HepG2 (cell line): ENCODE data around the gene ITK. TPM values are rescaled to one million over a fixed set of nuclear protein-coding genes. Genes with fewer than 3 reads are reported as not detected.

Experiments used
- ATAC-seq: fragments of 200-7000 bp; cut with Tn5 transposase; 3 replicates; pipeline ENCODE4 v1.9.1; 2020; ENCODE audit warnings: mild to moderate bottlenecking, moderate library complexity
- BruUV-seq: library from RNA; stranded (reverse); fragments of 400-500 nt; replicated peaks from 2 replicates; lab custom pipeline; 2021; lab: Mats Ljungman, UMichigan
- CTCF ChIA-PET: fragments of 300-600 bp; formaldehyde crosslinking; extraction: SDS; loops from one replicate; lab custom pipeline; 2021; ENCODE audit warnings: low total read pairs, inconsistent platforms, low intra/inter-chr PET ratio; lab: Yijun Ruan, JAX
- POLR2A ChIA-PET: fragments of 350-600 bp; sonication (Branson Sonifier 250); formaldehyde crosslinking; loops from one replicate; lab custom pipeline; 2020; ENCODE audit warnings: antibody characterized with exemption, inconsistent platforms; lab: Yijun Ruan, JAX
- DNase-seq: peaks from one replicate; pipeline ENCODE4 v3.0.0-alpha.2; 2015; ENCODE audit warnings: low spot score
- FAIRE-seq: peaks from 3 replicates; lab custom pipeline; 2011; peaks lifted over from hg19 to GRCh38; lab: Jason Lieb, UNC
- H2AFZ ChIP-seq: one replicate; pipeline ENCODE4 v1.6.1; 2011; ENCODE audit warnings: low read length, inconsistent platforms
- H3K27ac ChIP-seq: fragments of 300-600 bp; 3 replicates; pipeline ENCODE4 v1.8.0; 2011; ENCODE audit warnings: mixed run types, mild to moderate bottlenecking, mixed read lengths, low read length, inconsistent platforms; ENCODE audit not compliant: insufficient read depth; ENCODE audit errors: extremely low read length
- H3K27me3 ChIP-seq, 2 experiments: fragments of 200-600 bp in 1 of 2; 2 replicates in 1 of 2; 3 replicates in 1 of 2; pipeline versions ENCODE4 v1.6.0 to v1.8.0; 2011; ENCODE audit warnings: low read length in 2 of 2, mild to moderate bottlenecking in 2 of 2, moderate library complexity in 2 of 2, inconsistent platforms in 1 of 2; ENCODE audit not compliant: insufficient read depth in 2 of 2, control insufficient read depth in 1 of 2
- H3K36me3 ChIP-seq, 2 experiments: fragments of 200-600 bp in 1 of 2; replicated peaks in 1 of 2; 2 replicates in 1 of 2; 3 replicates in 1 of 2; pipeline versions ENCODE4 v1.5.1 to v1.8.0; 2011; ENCODE audit warnings: low read length in 2 of 2, inconsistent platforms in 1 of 2; ENCODE audit not compliant: insufficient read depth in 2 of 2, control insufficient read depth in 1 of 2
- H3K4me1 ChIP-seq: 2 replicates; pipeline ENCODE4 v1.5.1; 2012; ENCODE audit warnings: low read length, inconsistent platforms; ENCODE audit not compliant: insufficient read depth
- H3K4me2 ChIP-seq: 2 replicates; pipeline ENCODE4 v1.6.0; 2011; ENCODE audit warnings: low read depth, low read length, inconsistent platforms
- H3K4me3 ChIP-seq, 3 experiments: fragments of 200-600 bp in 1 of 3; sonication (generic), shearing (Covaris generic) in 1 of 3; replicated peaks in 1 of 3; 2 replicates each; pipeline ENCODE4 v1.5.1; 2011 to 2016; ENCODE audit warnings: low read length in 3 of 3, inconsistent platforms in 2 of 3, low read depth in 2 of 3, mild to moderate bottlenecking in 2 of 3, control low read depth in 1 of 3, mixed read lengths in 1 of 3; ENCODE audit not compliant: insufficient read depth in 1 of 3
- H3K79me2 ChIP-seq: one replicate; pipeline ENCODE4 v1.6.1; 2011; ENCODE audit warnings: low read length, inconsistent platforms; ENCODE audit not compliant: insufficient read depth
- H3K9ac ChIP-seq: 2 replicates; pipeline ENCODE4 v1.6.0; 2011; ENCODE audit warnings: mild to moderate bottlenecking, low read depth, low read length, inconsistent platforms; ENCODE audit not compliant: insufficient read depth
- H3K9me3 ChIP-seq: 2 replicates; pipeline ENCODE4 v1.5.1; 2012; ENCODE audit warnings: mild to moderate bottlenecking, low read length
- H4K20me1 ChIP-seq: 2 replicates; pipeline ENCODE4 v1.6.0; 2011; ENCODE audit warnings: inconsistent platforms, mild to moderate bottlenecking, low read length, moderate library complexity; ENCODE audit not compliant: insufficient read depth
- KAT8 ChIP-seq: IDR thresholded peaks from 2 replicates; pipeline ENCODE4 v1.6.1; 2016; ENCODE audit warnings: missing genetic modification reagents, missing compliant biosample characterization
- KLF13 ChIP-seq: sonication (generic); formaldehyde crosslinking; IDR thresholded peaks from 2 replicates; pipeline ENCODE4 v1.4.0; 2020; ENCODE audit warnings: mild to moderate bottlenecking, missing genetic modification reagents
- MAZ ChIP-seq, 2 experiments: sonication (generic) in 1 of 2; formaldehyde crosslinking in 1 of 2; IDR thresholded peaks; 2 replicates each; pipeline versions ENCODE4 v1.5.0 to v1.6.1; 2012 to 2020; ENCODE audit warnings: low read depth in 2 of 2, mild to moderate bottlenecking in 2 of 2, borderline replicate concordance in 1 of 2, improper control_type of control experiment in 1 of 2, low read length in 1 of 2, missing genetic modification reagents in 1 of 2, moderate library complexity in 1 of 2
- REL ChIP-seq: sonication (generic); formaldehyde crosslinking; conservative IDR thresholded peaks from 2 replicates; pipeline ENCODE4 v1.8.0; 2022; ENCODE audit warnings: mild to moderate bottlenecking, missing genetic modification reagents, moderate library complexity
- ZC3H4 ChIP-seq: sonication (generic); formaldehyde crosslinking; IDR thresholded peaks from 2 replicates; pipeline ENCODE4 v1.4.0; 2020; ENCODE audit warnings: missing genetic modification reagents, borderline replicate concordance
- ZNF530 ChIP-seq: sonication (generic); formaldehyde crosslinking; IDR thresholded peaks from 2 replicates; pipeline ENCODE4 v1.5.0; 2020; ENCODE audit warnings: low read depth, mild to moderate bottlenecking, missing genetic modification reagents
- WGBS: methylation state at CpG from one replicate; pipeline ENCODE4 v1.1.6; 2017; ENCODE audit warnings: low lambda C conversion rate; 5-methylcytosine and 5-hydroxymethylcytosine counted together
- in situ Hi-C: cut with HindIII; loops from 2 replicates; pipeline ENCODE4 v1.10.0; 2017; ENCODE audit warnings: low pct_unique_long_range_greater_than_20kb; ENCODE audit not compliant: extremely low pct_ligation_motif_present
- intact Hi-C: fragments of 100-400 bp; cut with micrococcal nuclease; formaldehyde crosslinking; loops from one replicate; pipeline ENCODE4 v1.10.0; 2022; ENCODE audit not compliant: unreplicated experiment
- polyA plus RNA-seq, 8 experiments: library from polyadenylated mRNA; depleted of rRNA in 3 of 8; stranded (reverse) in 7 of 8; unstranded in 1 of 8; fragments of >200 nt; fragmentation: Illumina TruSeq in 4 of 8; extraction: Trizol in 4 of 8; gene quantifications; 2 replicates each; pipeline versions ENCODE4 v1.2.1 to v1.2.3, GENCODE V29; 2011 to 2016; ENCODE audit warnings: low read depth in 4 of 8, missing spikeins in 1 of 8, mixed read lengths in 1 of 8; ENCODE audit not compliant: insufficient read depth in 1 of 8
- total RNA-seq, 5 experiments: library from RNA; depleted of rRNA; stranded (reverse); fragments of >200 nt; fragmentation: Illumina TruSeq; extraction: Trizol; gene quantifications; 2 replicates each; pipeline ENCODE4 v1.2.3, GENCODE V29; 2016; ENCODE audit warnings: low read depth in 1 of 5
- TF ChIP-seq, protein P1 (sequence below): sonication (generic); formaldehyde crosslinking; IDR thresholded peaks from 2 replicates; pipeline ENCODE4 v1.4.0; 2020; ENCODE audit warnings: missing genetic modification reagents, borderline replicate concordance
- TF ChIP-seq, protein P2 (sequence below): IDR thresholded peaks from 2 replicates; pipeline ENCODE4 v1.6.1; 2018; ENCODE audit warnings: missing genetic modification reagents
- TF ChIP-seq, protein P3 (sequence below): sonication (generic); formaldehyde crosslinking; conservative IDR thresholded peaks from 2 replicates; pipeline ENCODE4 v1.4.0; 2020; ENCODE audit warnings: missing genetic modification reagents

Gene ITK
- total and polyA plus RNA-seq, 2 of the 13 experiments (the other 11 are each of a cell fraction or from before 2014, with no cell fraction given): 0.01 TPM; not detected in 1

DNA sequence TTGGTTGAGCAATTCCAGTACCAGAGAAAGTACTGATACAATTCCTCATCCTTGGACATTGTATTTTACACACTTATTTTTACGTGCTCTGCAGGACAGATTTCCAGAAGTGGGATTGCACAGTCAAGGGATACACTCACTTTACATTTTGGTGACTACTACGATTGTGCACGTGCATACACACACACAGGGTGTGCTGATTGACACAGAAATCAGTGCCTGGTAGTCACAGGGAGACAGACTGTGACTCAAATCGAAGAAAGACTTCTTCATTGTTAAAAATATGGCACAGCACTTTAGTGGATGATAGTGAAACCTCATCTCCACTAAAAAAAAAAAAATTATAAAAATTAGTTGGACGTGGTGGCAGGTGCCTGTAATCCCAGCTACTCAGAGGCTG is 16.1 kb upstream of the ITK start (continued):
- TF ChIP-seq, protein P1, sequence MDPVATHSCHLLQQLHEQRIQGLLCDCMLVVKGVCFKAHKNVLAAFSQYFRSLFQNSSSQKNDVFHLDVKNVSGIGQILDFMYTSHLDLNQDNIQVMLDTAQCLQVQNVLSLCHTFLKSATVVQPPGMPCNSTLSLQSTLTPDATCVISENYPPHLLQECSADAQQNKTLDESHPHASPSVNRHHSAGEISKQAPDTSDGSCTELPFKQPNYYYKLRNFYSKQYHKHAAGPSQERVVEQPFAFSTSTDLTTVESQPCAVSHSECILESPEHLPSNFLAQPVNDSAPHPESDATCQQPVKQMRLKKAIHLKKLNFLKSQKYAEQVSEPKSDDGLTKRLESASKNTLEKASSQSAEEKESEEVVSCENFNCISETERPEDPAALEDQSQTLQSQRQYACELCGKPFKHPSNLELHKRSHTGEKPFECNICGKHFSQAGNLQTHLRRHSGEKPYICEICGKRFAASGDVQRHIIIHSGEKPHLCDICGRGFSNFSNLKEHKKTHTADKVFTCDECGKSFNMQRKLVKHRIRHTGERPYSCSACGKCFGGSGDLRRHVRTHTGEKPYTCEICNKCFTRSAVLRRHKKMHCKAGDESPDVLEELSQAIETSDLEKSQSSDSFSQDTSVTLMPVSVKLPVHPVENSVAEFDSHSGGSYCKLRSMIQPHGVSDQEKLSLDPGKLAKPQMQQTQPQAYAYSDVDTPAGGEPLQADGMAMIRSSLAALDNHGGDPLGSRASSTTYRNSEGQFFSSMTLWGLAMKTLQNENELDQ (CRISPR knock-in tag): no peak

DNA sequence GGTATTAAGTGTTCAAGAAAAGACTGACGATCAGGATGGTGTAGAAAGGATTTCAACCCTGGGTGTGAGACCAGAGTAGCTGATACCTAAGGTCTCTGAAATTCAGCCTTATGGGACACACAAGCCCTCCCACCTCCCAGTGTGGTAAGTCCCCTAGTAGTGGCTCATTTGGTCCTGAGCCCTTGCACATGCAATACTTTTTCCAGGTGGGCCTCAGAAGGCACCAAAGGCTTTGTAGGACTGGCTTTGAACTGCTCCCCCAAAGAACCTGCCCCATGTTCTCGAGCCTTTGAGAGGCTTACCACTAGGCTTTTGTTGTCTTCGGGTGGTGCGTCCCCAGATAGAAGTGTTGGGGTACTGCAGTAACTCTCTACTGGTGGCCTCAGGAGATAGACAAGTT is 15.4 kb upstream of the ITK start:
- intact Hi-C loops: no loop called here
- Histone ChIP-seq H3K27ac (no peak overlapping the region), H3K79me2 (no peaks in the 10 kb centered on the region), H3K9ac (no peak overlapping the region), H3K36me3 (no peaks in the 10 kb centered on the region), H4K20me1 (no peaks in the 10 kb centered on the region), H3K4me3 (no peak overlapping the region), H3K4me1 (no peaks in the 10 kb centered on the region), H3K27me3 (peaks cover 1 to 27% of the 10 kb centered on the region in 2 experiments; a peak in 3 of 5 replicates), H3K4me2 (no peak overlapping the region), H3K9me3 (no peaks in the 10 kb centered on the region), H2AFZ (no peak overlapping the region)
- FAIRE-seq: no peak
- POLR2A ChIA-PET: no interaction called here
- no peak for ATAC-seq
- WGBS: 47% methylated on average over 4 of the region's 4 CpGs
- TF ChIP-seq, protein P2, sequence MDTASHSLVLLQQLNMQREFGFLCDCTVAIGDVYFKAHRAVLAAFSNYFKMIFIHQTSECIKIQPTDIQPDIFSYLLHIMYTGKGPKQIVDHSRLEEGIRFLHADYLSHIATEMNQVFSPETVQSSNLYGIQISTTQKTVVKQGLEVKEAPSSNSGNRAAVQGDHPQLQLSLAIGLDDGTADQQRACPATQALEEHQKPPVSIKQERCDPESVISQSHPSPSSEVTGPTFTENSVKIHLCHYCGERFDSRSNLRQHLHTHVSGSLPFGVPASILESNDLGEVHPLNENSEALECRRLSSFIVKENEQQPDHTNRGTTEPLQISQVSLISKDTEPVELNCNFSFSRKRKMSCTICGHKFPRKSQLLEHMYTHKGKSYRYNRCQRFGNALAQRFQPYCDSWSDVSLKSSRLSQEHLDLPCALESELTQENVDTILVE (CRISPR knock-in tag): no peak
- TF ChIP-seq MAZ (IDR thresholded peaks at IDR 0.05; ENCODE audit: borderline replicate concordance, low read depth, low read length) (no peak), MAZ (CRISPR knock-in tag; IDR thresholded peaks at IDR 0.05; ENCODE audit: low read depth) (no peak), REL (CRISPR knock-in tag) (no peak), KAT8 (no peak), ZNF530 (CRISPR knock-in tag) (no peak), ZC3H4 (CRISPR knock-in tag) (no peak), KLF13 (CRISPR knock-in tag) (no peak)
- TF ChIP-seq, protein P3, sequence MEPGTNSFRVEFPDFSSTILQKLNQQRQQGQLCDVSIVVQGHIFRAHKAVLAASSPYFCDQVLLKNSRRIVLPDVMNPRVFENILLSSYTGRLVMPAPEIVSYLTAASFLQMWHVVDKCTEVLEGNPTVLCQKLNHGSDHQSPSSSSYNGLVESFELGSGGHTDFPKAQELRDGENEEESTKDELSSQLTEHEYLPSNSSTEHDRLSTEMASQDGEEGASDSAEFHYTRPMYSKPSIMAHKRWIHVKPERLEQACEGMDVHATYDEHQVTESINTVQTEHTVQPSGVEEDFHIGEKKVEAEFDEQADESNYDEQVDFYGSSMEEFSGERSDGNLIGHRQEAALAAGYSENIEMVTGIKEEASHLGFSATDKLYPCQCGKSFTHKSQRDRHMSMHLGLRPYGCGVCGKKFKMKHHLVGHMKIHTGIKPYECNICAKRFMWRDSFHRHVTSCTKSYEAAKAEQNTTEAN: no peak
- in situ Hi-C loops: no loop called here
- BruUV-seq: no TSS peak
- CTCF ChIA-PET: no interaction called here
- no peak for DNase-seq
